Neuronal stem cell (in vitro differentiated cells): ENCODE measurements around the gene ADISSP.
"Not testable (repeated sequence)": the region's sequence is repeated elsewhere in the genome, so short reads cannot be mapped to it uniquely, and the experiment has no call there.

Experiments used
- DNase-seq: peaks from one replicate; pipeline ENCODE4 v3.0.0-alpha.2; 2013; ENCODE audit warnings: low spot score
- H2AFZ ChIP-seq: one replicate; pipeline ENCODE4 v1.6.1; 2013; ENCODE audit warnings: mild to moderate bottlenecking, low read length, inconsistent platforms
- H2AK5ac ChIP-seq: 2 replicates; pipeline ENCODE4 v1.6.1; 2013; ENCODE audit warnings: low read depth, mild to moderate bottlenecking, inconsistent platforms, low read length, moderate library complexity, mixed read lengths
- H2BK120ac ChIP-seq: 2 replicates; pipeline ENCODE4 v1.6.1; 2013; ENCODE audit warnings: low read depth, mild to moderate bottlenecking, inconsistent platforms, low read length, moderate library complexity, mixed read lengths
- H2BK12ac ChIP-seq: one replicate; pipeline ENCODE4 v1.6.1; 2013; ENCODE audit warnings: low read length, inconsistent platforms
- H2BK15ac ChIP-seq: 2 replicates; pipeline ENCODE4 v1.6.1; 2013; ENCODE audit warnings: mild to moderate bottlenecking, low read length, inconsistent platforms, mixed read lengths
- H2BK5ac ChIP-seq: one replicate; pipeline ENCODE4 v1.6.1; 2013; ENCODE audit warnings: inconsistent platforms, mild to moderate bottlenecking, low read length, moderate library complexity
- H3K14ac ChIP-seq: one replicate; pipeline ENCODE4 v1.6.1; 2013; ENCODE audit warnings: low read length, inconsistent platforms
- H3K18ac ChIP-seq: 2 replicates; pipeline ENCODE4 v1.6.1; 2013; ENCODE audit warnings: low read length, inconsistent platforms
- H3K23ac ChIP-seq: 2 replicates; pipeline ENCODE4 v1.6.1; 2013; ENCODE audit warnings: low read depth, mild to moderate bottlenecking, mixed read lengths, low read length, inconsistent platforms; ENCODE audit not compliant: poor library complexity
- H3K27ac ChIP-seq: replicated peaks from 3 replicates; pipeline ENCODE4 v1.5.1; 2013; ENCODE audit warnings: low read length, inconsistent platforms
- H3K27me3 ChIP-seq, 3 experiments: 2 replicates each; pipeline ENCODE4 v1.6.1; 2013; ENCODE audit warnings: low read length in 3 of 3, mild to moderate bottlenecking in 2 of 3, inconsistent platforms in 1 of 3, low read depth in 1 of 3, mixed read lengths in 1 of 3, moderate library complexity in 1 of 3; ENCODE audit not compliant: control insufficient read depth in 3 of 3, insufficient read depth in 3 of 3
- H3K36me3 ChIP-seq, 2 donors: replicated peaks in 1 of 2; 2 replicates each; pipeline ENCODE4 v1.6.1; 2013; ENCODE audit warnings: low read length in 2 of 2; ENCODE audit not compliant: control insufficient read depth in 2 of 2, insufficient read depth in 2 of 2
- H3K4ac ChIP-seq: 2 replicates; pipeline ENCODE4 v1.6.1; 2013; ENCODE audit warnings: inconsistent platforms, mild to moderate bottlenecking, low read length, moderate library complexity
- H3K4me1 ChIP-seq, 2 donors: 1 replicate in 1 of 2; 2 replicates in 1 of 2; pipeline ENCODE4 v1.6.1; 2013; ENCODE audit warnings: low read length in 2 of 2, low read depth in 1 of 2; ENCODE audit not compliant: control insufficient read depth in 2 of 2, insufficient read depth in 1 of 2
- H3K4me2 ChIP-seq: one replicate; pipeline ENCODE4 v1.6.1; 2013; ENCODE audit warnings: mild to moderate bottlenecking, low read length, inconsistent platforms; ENCODE audit not compliant: insufficient read depth, poor library complexity, severe bottlenecking
- H3K4me3 ChIP-seq, 2 donors: 2 replicates each; pipeline ENCODE4 v1.5.1; 2013; ENCODE audit warnings: low read length in 2 of 2, mild to moderate bottlenecking in 2 of 2, inconsistent platforms in 1 of 2, moderate library complexity in 1 of 2
- H3K79me1 ChIP-seq: one replicate; pipeline ENCODE4 v1.6.1; 2013; ENCODE audit warnings: low read depth, mild to moderate bottlenecking, inconsistent platforms, low read length, moderate library complexity
- H3K9ac ChIP-seq: one replicate; pipeline ENCODE4 v1.6.1; 2013; ENCODE audit warnings: mild to moderate bottlenecking, low read depth, low read length, inconsistent platforms; ENCODE audit not compliant: poor library complexity
- H3K9me3 ChIP-seq, 2 donors: replicated peaks in 1 of 2; 2 replicates each; pipeline versions ENCODE3 to v1.6.1; 2013; ENCODE audit warnings: low read length in 2 of 2, mild to moderate bottlenecking in 2 of 2, inconsistent platforms in 1 of 2, low read depth in 1 of 2, mixed read lengths in 1 of 2, moderate library complexity in 1 of 2; ENCODE audit not compliant: control insufficient read depth in 2 of 2, insufficient read depth in 1 of 2
- H4K8ac ChIP-seq: one replicate; pipeline ENCODE4 v1.6.1; 2013; ENCODE audit warnings: low read depth, mild to moderate bottlenecking, inconsistent platforms, low read length, moderate library complexity
- H4K91ac ChIP-seq: one replicate; pipeline ENCODE4 v1.6.1; 2013; ENCODE audit warnings: low read length, low read depth, mild to moderate bottlenecking, inconsistent platforms; ENCODE audit not compliant: poor library complexity
- WGBS, 2 donors: extraction: QIAGEN DNeasy Blood & Tissue Kit; methylation state at CpG; one replicate each; pipeline ENCODE4 v1.1.7; 2013; ENCODE audit warnings: missing lambda C conversion rate in 2 of 2, mixed read lengths in 1 of 2; ENCODE audit not compliant: insufficient read length in 2 of 2, insufficient replicate concordance in 1 of 2; ENCODE audit errors: extremely low coverage in 2 of 2; 5-methylcytosine and 5-hydroxymethylcytosine counted together

The ADISSP gene

GRCh38 chr20:3789201-3789600, 21.6 kb upstream of the ADISSP start:
- H3K27ac ChIP-seq, DNase-seq, H3K4me2 ChIP-seq, H4K8ac ChIP-seq, H3K27me3 ChIP-seq, H2BK12ac ChIP-seq, H2AK5ac ChIP-seq, H3K18ac ChIP-seq, H2BK15ac ChIP-seq, H3K36me3 ChIP-seq, H4K91ac ChIP-seq, H2BK120ac ChIP-seq, H3K14ac ChIP-seq, H3K23ac ChIP-seq, H3K4ac ChIP-seq, H2AFZ ChIP-seq, H3K4me3 ChIP-seq, H3K9ac ChIP-seq, H3K9me3 ChIP-seq, H2BK5ac ChIP-seq: not testable (repeated sequence)
- Histone ChIP-seq H3K79me1 (peaks cover 11% of the 10 kb centered on the region), H3K4me1 (peaks cover 0 to 14% of the 10 kb centered on the region in 2 donors)
- no CpG with 5 or more reads among the region's 4 CpGs for WGBS, 2 donors

- H2BK12ac ChIP-seq = no peak overlapping the region
- peaks cover 0 to 14% of the 10 kb centered on the region in 2 donors for H3K4me1 ChIP-seq
- H3K4me2 ChIP-seq = no peak overlapping the region
- peaks cover 11% of the 10 kb centered on the region for H3K79me1 ChIP-seq
- H3K4me3 ChIP-seq = no peak overlapping the region
- no peak overlapping the region for H2BK5ac ChIP-seq
- no peak overlapping the region for H3K27ac ChIP-seq
- no peak overlapping the region for H3K9ac ChIP-seq
- H2BK120ac ChIP-seq = no peak overlapping the region
- H3K4ac ChIP-seq = no peak overlapping the region
- H3K9me3 ChIP-seq = no peaks in the 10 kb centered on the region
- no peak overlapping the region for H2AK5ac ChIP-seq
- H4K8ac ChIP-seq = no peak overlapping the region
- H2AFZ ChIP-seq = no peak overlapping the region
- no peak overlapping the region for H2BK15ac ChIP-seq
- no peak overlapping the region for H3K18ac ChIP-seq
- no CpG with 5 or more reads among the region's 4 CpGs for WGBS, 2 donors
- peaks cover 0 to 1% (median 0%) of the 10 kb centered on the region in 3 experiments for H3K27me3 ChIP-seq
- H3K36me3 ChIP-seq = peaks cover 0 to 4% of the 10 kb centered on the region in 2 donors
- H3K14ac ChIP-seq = no peak overlapping the region
- no peak overlapping the region for H4K91ac ChIP-seq
- H3K23ac ChIP-seq = no peak overlapping the region
- DNase-seq = no peak
Measured at GRCh38 chr20:3788685-3789155, 21.2 kb upstream of the ADISSP start.

GRCh38 chr20:3787324-3788014, 19.9 kb upstream of the ADISSP start:
- no peak overlapping the region for H3K23ac ChIP-seq
- H3K4me2 ChIP-seq = no peak overlapping the region
- peaks cover 0 to 14% of the 10 kb centered on the region in 2 donors for H3K4me1 ChIP-seq
- H2BK120ac ChIP-seq = no peak overlapping the region
- H3K9me3 ChIP-seq = no peaks in the 10 kb centered on the region
- H2AFZ ChIP-seq = peak overlapping the region; percentile 27
- no peak overlapping the region for H2BK5ac ChIP-seq
- peaks cover 0 to 4% of the 10 kb centered on the region in 2 donors for H3K36me3 ChIP-seq
- no CpG with 5 or more reads among the region's 5 CpGs for WGBS, 2 donors
- peaks cover 0 to 1% (median 0%) of the 10 kb centered on the region in 3 experiments for H3K27me3 ChIP-seq
- no peak overlapping the region for H3K9ac ChIP-seq
- peaks cover 11% of the 10 kb centered on the region for H3K79me1 ChIP-seq
- no peak overlapping the region for H2BK12ac ChIP-seq
- H2BK15ac ChIP-seq = no peak overlapping the region
- peak overlapping the region in 1 of 2 donors; percentile 13 for H3K4me3 ChIP-seq
- H4K8ac ChIP-seq = no peak overlapping the region
- H3K14ac ChIP-seq = no peak overlapping the region
- no peak overlapping the region for H4K91ac ChIP-seq
- H3K18ac ChIP-seq = no peak overlapping the region
- no peak overlapping the region for H2AK5ac ChIP-seq
- no peak overlapping the region for H3K27ac ChIP-seq
- no peak overlapping the region for H3K4ac ChIP-seq
- DNase-seq = no peak

GRCh38 chr20:3786665-3787323, 19.2 kb upstream of the ADISSP start, which contains the start of gene CENPB:
CENPB (minus strand) TSS chr20:3786740; CDS start chr20:3786483, 257 bp downstream.
- Histone ChIP-seq H3K9ac (peak within 1 kb of the TSS; percentile 98), H2BK15ac (peak within 1 kb of the TSS; percentile 71), H3K27me3 (peaks cover 0 to 1% (median 0%) of the 10 kb centered on the region in 3 experiments), H2BK12ac (peak within 1 kb of the TSS; percentile 35), H3K36me3 (peaks cover 0 to 4% of the 10 kb centered on the region in 2 donors), H3K4me1 (peaks cover 0 to 14% of the 10 kb centered on the region in 2 donors), H3K23ac (peak within 1 kb of the TSS; percentile 99), H3K79me1 (peaks cover 11% of the 10 kb centered on the region), H2BK120ac (no peak within 1 kb of the TSS), H2AFZ (peak within 1 kb of the TSS; percentile 41), H2BK5ac (peak within 1 kb of the TSS; percentile 89), H3K4me3 (peak within 1 kb of the TSS; percentile 44 to 88), H3K18ac (peak within 1 kb of the TSS; percentile 98), H4K91ac (peak within 1 kb of the TSS; percentile 83), H3K9me3 (no peaks in the 10 kb centered on the region), H3K4me2 (peak within 1 kb of the TSS; percentile 94), H2AK5ac (peak within 1 kb of the TSS; percentile 88), H4K8ac (no peak within 1 kb of the TSS), H3K4ac (peak within 1 kb of the TSS; percentile 97), H3K27ac (no peak within 1 kb of the TSS), H3K14ac (peak within 1 kb of the TSS; percentile 100)
- peak; percentile 87 for DNase-seq
- WGBS, 2 donors = no CpG with 5 or more reads among the region's 70 CpGs
